GM12892 (cell line): ENCODE measurements around the gene C3orf33.

Experiments used
- DNase-seq: peaks from one replicate; pipeline ENCODE4 v3.0.0; 2011; ENCODE audit not compliant: insufficient read length
- FAIRE-seq: peaks from 2 replicates; lab custom pipeline; 2011; peaks lifted over from hg19 to GRCh38; lab: Jason Lieb, UNC
- POLR2A ChIP-seq: IDR thresholded peaks from 2 replicates; pipeline ENCODE4 v1.6.1; 2011; ENCODE audit warnings: low read depth, low read length, control low read depth
- POLR2AphosphoS5 ChIP-seq: IDR thresholded peaks from 2 replicates; pipeline ENCODE4 v1.6.1; 2011; ENCODE audit warnings: low read depth, low read length, control low read depth
- TAF1 ChIP-seq: IDR thresholded peaks from 2 replicates; pipeline ENCODE4 v1.6.1; 2011; ENCODE audit warnings: low read depth, mild to moderate bottlenecking, control low read depth, low read length, borderline replicate concordance

Gene C3orf33

DNA sequence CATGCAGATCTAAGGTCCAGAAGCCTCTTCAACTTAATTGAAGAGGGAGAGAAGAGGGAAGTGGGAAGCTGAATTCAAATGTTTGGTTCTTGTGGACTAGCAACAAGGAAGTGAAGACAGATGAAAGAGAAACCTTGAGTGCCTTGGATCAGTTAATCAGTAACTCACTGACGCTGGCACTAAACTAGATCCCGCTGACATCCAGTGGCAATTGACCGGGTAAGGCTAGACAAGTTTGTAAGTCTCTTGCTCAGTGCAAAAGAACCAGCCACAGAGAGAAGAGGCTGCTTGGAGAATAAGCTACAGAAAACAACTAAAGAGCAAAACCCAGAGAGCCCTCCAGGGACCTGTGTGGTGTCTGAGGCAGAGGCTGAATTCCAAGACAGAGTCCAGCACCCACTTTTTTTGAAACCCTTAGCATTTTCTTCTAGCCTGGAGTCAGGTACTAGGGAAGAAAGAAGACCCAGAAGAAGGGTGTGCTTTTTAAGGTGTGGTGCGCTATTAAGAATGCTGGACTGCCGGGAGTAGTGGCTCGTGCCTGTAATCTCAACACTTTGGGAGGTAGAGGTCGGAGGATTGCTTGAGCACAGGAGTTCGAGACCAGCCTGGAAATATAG, 68.1 kb downstream of the C3orf33 start:
- FAIRE-seq (no peak), DNase-seq (no peak)
- no peak for TF ChIP-seq TAF1
- TF ChIP-seq POLR2AphosphoS5: no peak
- TF ChIP-seq POLR2A: no peak

DNA sequence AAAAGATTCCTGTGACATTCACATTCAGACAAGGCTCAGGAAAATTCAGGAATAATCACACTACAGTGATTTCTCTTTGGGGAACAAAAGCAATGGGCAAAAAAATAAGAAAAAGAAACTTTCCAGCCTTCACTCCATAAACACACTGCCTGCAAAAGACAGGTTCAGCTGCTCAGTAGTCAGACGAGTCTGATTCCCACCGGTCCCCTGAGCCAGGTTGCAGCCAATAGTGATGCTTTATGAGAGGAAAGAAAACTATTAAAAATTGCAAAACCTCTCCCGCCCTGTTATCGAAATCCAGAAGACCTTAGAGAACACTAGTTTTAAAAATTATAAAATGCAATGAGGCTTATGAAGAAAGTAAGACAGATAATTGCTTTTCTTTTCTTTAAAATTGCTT, 69.7 kb downstream of the C3orf33 start:
- FAIRE-seq: no peak
- TF ChIP-seq TAF1 (no peak), POLR2A (no peak), POLR2AphosphoS5 (no peak)
- no peak for DNase-seq

DNA sequence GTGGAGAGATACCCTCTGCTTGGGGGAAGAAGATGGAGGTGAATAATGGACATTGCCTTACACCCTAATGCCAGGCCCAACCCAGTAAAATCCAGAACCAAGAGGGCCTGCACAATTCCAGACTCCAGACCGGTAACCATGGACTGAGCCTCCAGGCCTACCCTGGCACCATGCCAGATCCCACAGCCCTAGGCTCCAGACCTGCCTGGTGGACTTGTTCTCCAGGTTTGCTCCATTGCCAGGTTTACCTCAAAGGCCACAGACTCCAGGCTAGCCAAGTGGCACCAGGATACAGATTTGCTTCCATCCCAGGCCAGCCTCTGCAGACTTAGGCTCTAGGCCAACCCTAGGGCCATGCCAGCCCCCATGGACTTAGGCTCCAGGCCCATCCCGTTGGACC, 75.2 kb downstream of the C3orf33 start:
- no peak for DNase-seq
- no peak for FAIRE-seq
- no peak for TF ChIP-seq POLR2AphosphoS5
- TF ChIP-seq TAF1: no peak
- no peak for TF ChIP-seq POLR2A

DNA sequence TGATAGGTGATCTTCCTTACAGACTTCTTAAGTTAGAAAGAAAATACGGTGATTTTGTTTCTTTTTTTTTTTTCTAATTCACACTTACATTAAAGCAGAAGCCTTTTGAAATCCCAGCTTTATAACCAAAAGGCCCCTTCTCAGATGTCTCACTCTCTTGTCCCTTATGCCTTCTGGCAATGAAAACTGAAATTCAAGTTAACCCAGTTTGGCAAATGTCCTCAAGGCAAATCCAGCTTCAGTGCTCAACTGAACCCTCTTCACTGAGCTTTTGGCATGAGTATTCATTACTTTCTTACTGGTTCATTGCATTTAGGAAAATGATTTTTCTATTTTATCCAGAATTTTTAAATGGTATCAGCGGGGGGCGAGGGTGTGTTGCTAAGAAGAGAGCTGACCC, 78.2 kb downstream of the C3orf33 start:
- DNase-seq (no peak), FAIRE-seq (no peak)

DNA sequence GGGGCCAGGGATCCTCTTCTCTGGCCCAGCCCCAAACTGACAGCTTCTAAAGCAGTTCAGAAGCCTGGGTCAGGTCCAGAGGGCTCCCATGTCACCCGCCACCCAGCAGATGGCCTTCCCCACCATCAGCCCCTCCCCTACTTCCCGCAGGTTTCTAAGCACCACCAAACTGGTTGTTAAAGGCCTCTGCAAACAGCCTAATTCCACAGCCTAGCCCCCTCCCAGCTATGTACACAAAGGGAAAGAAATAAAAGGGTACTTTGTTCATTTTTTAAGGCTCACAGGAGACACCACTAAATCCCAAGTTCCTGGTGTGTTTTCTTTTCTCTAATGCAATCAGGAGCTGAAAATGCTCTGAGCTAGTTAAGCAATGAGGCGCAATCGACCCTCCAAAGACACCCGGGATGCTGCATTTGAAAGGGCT, 91.8 kb downstream of the C3orf33 start:
- DNase-seq (no peak), FAIRE-seq (no peak)
- no peak for TF ChIP-seq TAF1
- no peak for TF ChIP-seq POLR2AphosphoS5
- no peak for TF ChIP-seq POLR2A

More for the DNA sequence above, 78.2 kb downstream of the C3orf33 start:
- TF ChIP-seq POLR2A (no peak), POLR2AphosphoS5 (no peak), TAF1 (no peak)
